Hepatocyte (in vitro differentiated cells): Measurements from ENCODE around the gene ATAD3B. TPM values are rescaled to one million over a fixed set of nuclear protein-coding genes. Genes with fewer than 3 reads are reported as not detected.
A peak's percentile ranks its signal among the peaks of the same experiment; 100 is the strongest.
"Not testable (repeated sequence)": the region's sequence is repeated elsewhere in the genome, so short reads cannot be mapped to it uniquely, and the experiment has no call there.

Experiments used
- DNase-seq: peaks from one replicate; pipeline ENCODE4 v3.0.0-alpha.2; 2016; ENCODE audit warnings: low spot score
- H2AFZ ChIP-seq: fragments of 200-600 bp; sonication (generic); 2 replicates; pipeline ENCODE4 v1.6.0; 2016; ENCODE audit warnings: antibody characterized with exemption, mild to moderate bottlenecking
- H3K27ac ChIP-seq: fragments of 200-600 bp; sonication (generic); 2 replicates; pipeline ENCODE4 v1.5.1; 2016; ENCODE audit warnings: mild to moderate bottlenecking
- H3K27me3 ChIP-seq: fragments of 200-600 bp; sonication (generic); 2 replicates; pipeline ENCODE4 v1.6.1; 2016
- H3K36me3 ChIP-seq: fragments of 200-600 bp; sonication (generic); replicated peaks from 2 replicates; pipeline ENCODE4 v1.5.1; 2016; ENCODE audit warnings: low read depth; ENCODE audit not compliant: insufficient read depth
- H3K4me1 ChIP-seq: fragments of 200-600 bp; sonication (generic); 2 replicates; pipeline ENCODE4 v1.5.1; 2016; ENCODE audit warnings: mild to moderate bottlenecking, moderate library complexity; ENCODE audit not compliant: insufficient read depth
- H3K4me2 ChIP-seq: fragments of 200-600 bp; sonication (generic); 2 replicates; pipeline ENCODE4 v1.6.0; 2016
- H3K4me3 ChIP-seq: fragments of 200-600 bp; sonication (generic); 2 replicates; pipeline ENCODE4 v1.5.1; 2016; ENCODE audit warnings: mild to moderate bottlenecking
- H3K79me2 ChIP-seq: fragments of 200-600 bp; sonication (generic); 2 replicates; pipeline ENCODE4 v1.6.0; 2017; ENCODE audit warnings: mild to moderate bottlenecking
- H3K9me2 ChIP-seq: fragments of 200-600 bp; sonication (generic); replicated peaks from 2 replicates; pipeline ENCODE4 v1.6.0; 2017; ENCODE audit warnings: mild to moderate bottlenecking; ENCODE audit not compliant: insufficient read depth
- H3K9me3 ChIP-seq: fragments of 200-600 bp; sonication (generic); 2 replicates; pipeline ENCODE4 v1.5.1; 2016; ENCODE audit warnings: low read depth, mild to moderate bottlenecking
- H4K20me1 ChIP-seq: fragments of 200-600 bp; sonication (generic); 2 replicates; pipeline ENCODE4 v1.6.0; 2016; ENCODE audit warnings: mild to moderate bottlenecking; ENCODE audit not compliant: insufficient read depth, poor library complexity, severe bottlenecking
- EZH2 ChIP-seq: fragments of 200-600 bp; sonication (generic); IDR thresholded peaks from 2 replicates; pipeline ENCODE4 v1.6.1; 2016; ENCODE audit warnings: antibody characterized with exemption, mild to moderate bottlenecking, borderline replicate concordance
- EZH2phosphoT487 ChIP-seq: fragments of 200-600 bp; sonication (generic); IDR thresholded peaks from one replicate; pipeline ENCODE4 v1.6.1; 2018; ENCODE audit warnings: antibody characterized with exemption, mild to moderate bottlenecking, low read depth, moderate library complexity; ENCODE audit not compliant: unreplicated experiment, severe bottlenecking
- WGBS: methylation state at CpG from one replicate; pipeline ENCODE4 v1.1.6; 2016; ENCODE audit warnings: low lambda C conversion rate; ENCODE audit errors: missing lambda C conversion rate; 5-methylcytosine and 5-hydroxymethylcytosine counted together
- polyA plus RNA-seq: library from polyadenylated mRNA; unstranded; fragments of >200 nt; fragmentation: Nextera tagmentation; extraction: Ambion mirVana; gene quantifications from 2 replicates; pipeline ENCODE4 v1.2.1, GENCODE V29; 2016
- total RNA-seq: library from RNA; depleted of rRNA; stranded (reverse); fragments of >200 nt; gene quantifications from 2 replicates; pipeline ENCODE4 v1.2.3, GENCODE V29; 2014
- TF ChIP-seq, protein P1 (sequence below): fragments of 200-600 bp; sonication (generic); IDR thresholded peaks from 2 replicates; pipeline ENCODE4 v1.5.1; 2016; ENCODE audit warnings: antibody characterized with exemption, mild to moderate bottlenecking; ENCODE audit not compliant: poor library complexity

ATAD3B gene
- total and polyA plus RNA-seq, 2 experiments from 2014 or later, result 13.4 to 33.2 TPM

DNA sequence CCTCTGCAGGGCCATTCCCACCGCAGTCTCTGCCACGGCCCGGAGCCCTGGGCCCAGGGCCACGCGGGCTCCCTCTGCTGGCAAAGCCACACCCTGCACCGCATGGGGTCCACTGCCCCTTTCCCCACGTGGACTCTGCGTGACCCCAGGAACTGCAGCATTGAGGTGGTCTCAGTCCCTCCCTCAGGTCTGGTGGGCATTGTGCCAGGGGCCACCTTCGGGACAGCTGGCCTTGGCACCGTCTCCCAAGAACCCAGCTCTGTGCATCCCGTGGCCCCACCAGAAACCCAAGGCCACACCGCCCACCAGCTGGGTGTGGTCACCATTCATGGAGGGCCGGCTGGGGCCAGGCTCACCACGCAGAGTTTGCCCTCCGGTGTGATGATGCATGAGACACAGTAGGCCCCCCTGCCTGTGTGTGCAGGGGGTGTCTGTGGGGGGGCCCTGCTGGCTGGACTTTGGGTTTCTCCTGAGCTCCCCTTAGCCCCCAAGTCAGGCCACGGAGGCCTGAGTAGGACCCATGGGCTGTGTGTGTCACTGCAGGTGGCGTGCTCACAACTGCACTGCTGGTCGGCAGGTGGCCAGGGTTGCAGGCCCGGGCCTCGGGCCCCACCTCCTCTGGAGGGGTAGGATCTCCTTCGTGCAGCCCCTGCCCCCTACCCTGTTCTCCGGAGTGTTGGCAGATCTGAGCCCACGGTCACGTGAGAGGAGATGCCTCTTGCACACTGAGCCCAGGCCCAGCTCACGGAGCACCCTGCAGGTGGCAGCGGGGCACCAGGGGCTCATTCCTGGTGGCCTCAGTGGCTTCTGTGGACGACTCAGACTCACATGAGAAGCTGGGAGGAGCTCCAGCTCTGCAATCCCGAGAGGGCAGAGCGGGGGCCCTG lies 30.3 kb upstream of the ATAD3B start:
- peaks cover 14% of the 10 kb centered on the region for H3K79me2 ChIP-seq
- H3K27ac ChIP-seq, result no peak overlapping the region
- H3K9me2 ChIP-seq, result no peaks in the 10 kb centered on the region
- H3K4me2 ChIP-seq, result no peak overlapping the region
- H4K20me1 ChIP-seq, result no peaks in the 10 kb centered on the region
- H3K9me3 ChIP-seq, result no peaks in the 10 kb centered on the region
- H3K4me3 ChIP-seq, result no peak overlapping the region
- peaks cover 25% of the 10 kb centered on the region for H3K4me1 ChIP-seq
- H2AFZ ChIP-seq, result no peak overlapping the region
- TF ChIP-seq, protein P1, sequence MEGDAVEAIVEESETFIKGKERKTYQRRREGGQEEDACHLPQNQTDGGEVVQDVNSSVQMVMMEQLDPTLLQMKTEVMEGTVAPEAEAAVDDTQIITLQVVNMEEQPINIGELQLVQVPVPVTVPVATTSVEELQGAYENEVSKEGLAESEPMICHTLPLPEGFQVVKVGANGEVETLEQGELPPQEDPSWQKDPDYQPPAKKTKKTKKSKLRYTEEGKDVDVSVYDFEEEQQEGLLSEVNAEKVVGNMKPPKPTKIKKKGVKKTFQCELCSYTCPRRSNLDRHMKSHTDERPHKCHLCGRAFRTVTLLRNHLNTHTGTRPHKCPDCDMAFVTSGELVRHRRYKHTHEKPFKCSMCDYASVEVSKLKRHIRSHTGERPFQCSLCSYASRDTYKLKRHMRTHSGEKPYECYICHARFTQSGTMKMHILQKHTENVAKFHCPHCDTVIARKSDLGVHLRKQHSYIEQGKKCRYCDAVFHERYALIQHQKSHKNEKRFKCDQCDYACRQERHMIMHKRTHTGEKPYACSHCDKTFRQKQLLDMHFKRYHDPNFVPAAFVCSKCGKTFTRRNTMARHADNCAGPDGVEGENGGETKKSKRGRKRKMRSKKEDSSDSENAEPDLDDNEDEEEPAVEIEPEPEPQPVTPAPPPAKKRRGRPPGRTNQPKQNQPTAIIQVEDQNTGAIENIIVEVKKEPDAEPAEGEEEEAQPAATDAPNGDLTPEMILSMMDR, result peak; percentile 66
- TF ChIP-seq EZH2 (no peak), EZH2phosphoT487 (no peak)
- 68% methylated on average over 26 of the region's 29 CpGs for WGBS
- no peaks in the 10 kb centered on the region for H3K27me3 ChIP-seq
- DNase-seq, result peak; percentile 69
- H3K36me3 ChIP-seq, result no peaks in the 10 kb centered on the region

DNA sequence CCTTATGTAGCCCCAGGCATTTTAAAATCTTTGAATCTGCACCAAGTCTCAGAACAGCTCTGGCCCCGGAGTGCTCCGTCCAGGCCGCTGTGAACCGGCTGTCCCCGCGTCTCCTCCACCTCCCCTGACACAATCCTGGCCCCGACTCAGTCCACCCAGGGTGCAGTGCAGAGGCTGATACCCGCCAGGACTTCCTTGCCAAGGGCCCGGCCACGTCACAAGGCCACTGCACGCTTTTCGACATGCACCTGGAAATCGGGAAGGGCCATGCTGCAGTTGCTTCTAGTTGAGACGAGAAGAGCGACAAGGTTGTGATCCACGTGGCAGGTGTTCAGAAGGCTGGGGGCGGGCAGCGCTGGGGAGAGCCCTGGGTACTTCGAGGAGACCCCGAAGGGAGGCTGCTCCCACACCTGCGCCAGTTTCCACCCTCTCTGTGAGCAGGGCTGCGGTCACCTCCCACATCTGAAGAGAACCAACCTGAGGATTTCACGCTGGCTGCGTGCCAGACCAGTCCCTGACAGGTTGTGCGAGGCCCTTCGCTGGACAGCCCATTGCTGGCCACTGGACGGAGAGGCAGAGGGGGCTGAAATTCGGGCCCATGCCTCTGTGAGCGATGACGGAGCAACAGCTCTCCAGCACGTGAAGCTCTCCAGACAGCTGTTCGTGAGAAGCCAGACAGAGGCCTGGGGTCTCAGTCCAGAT lies 29.3 kb upstream of the ATAD3B start:
- H3K4me2 ChIP-seq, result no peak overlapping the region
- H3K27ac ChIP-seq, result no peak overlapping the region
- TF ChIP-seq EZH2, result no peak
- TF ChIP-seq EZH2phosphoT487, result no peak
- TF ChIP-seq, protein P1, result no peak
- H3K9me3 ChIP-seq, result no peaks in the 10 kb centered on the region
- no peak overlapping the region for H2AFZ ChIP-seq
- DNase-seq, result no peak
- H3K4me3 ChIP-seq, result no peak overlapping the region
- H3K9me2 ChIP-seq, result no peaks in the 10 kb centered on the region
- WGBS, result 96% methylated on average over 32 of the region's 32 CpGs
- H4K20me1 ChIP-seq, result no peaks in the 10 kb centered on the region
- no peaks in the 10 kb centered on the region for H3K27me3 ChIP-seq
- peaks cover 4% of the 10 kb centered on the region for H3K79me2 ChIP-seq
- no peaks in the 10 kb centered on the region for H3K36me3 ChIP-seq
- peaks cover 15% of the 10 kb centered on the region for H3K4me1 ChIP-seq

DNA sequence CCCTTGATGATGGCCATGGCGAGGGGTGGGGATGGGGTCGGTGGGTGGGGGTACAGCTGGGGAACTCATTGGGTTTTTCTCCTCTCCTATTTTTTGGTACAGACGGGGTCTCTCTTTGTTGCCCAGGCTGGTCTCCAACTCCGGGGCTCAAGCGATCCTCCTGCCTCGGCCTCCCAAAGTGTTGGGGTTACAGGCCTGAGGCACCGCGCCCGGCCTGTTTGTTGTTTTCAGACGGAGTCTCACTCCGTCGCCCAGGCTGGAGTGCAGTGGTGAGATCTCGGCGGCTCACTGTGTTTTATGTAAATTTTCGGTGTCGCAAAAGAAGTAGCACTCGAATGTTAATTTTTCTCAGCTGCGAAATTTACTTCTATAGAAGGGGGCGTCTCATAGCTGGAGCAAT lies 24.9 kb upstream of the ATAD3B start:
- H2AFZ ChIP-seq, H3K9me3 ChIP-seq, H3K4me1 ChIP-seq, H3K79me2 ChIP-seq, DNase-seq, H3K9me2 ChIP-seq, H3K4me2 ChIP-seq, H3K27me3 ChIP-seq, H4K20me1 ChIP-seq, H3K4me3 ChIP-seq, H3K36me3 ChIP-seq, H3K27ac ChIP-seq: not testable (repeated sequence)
- WGBS, result 95% methylated on average over 13 of the region's 19 CpGs

DNA sequence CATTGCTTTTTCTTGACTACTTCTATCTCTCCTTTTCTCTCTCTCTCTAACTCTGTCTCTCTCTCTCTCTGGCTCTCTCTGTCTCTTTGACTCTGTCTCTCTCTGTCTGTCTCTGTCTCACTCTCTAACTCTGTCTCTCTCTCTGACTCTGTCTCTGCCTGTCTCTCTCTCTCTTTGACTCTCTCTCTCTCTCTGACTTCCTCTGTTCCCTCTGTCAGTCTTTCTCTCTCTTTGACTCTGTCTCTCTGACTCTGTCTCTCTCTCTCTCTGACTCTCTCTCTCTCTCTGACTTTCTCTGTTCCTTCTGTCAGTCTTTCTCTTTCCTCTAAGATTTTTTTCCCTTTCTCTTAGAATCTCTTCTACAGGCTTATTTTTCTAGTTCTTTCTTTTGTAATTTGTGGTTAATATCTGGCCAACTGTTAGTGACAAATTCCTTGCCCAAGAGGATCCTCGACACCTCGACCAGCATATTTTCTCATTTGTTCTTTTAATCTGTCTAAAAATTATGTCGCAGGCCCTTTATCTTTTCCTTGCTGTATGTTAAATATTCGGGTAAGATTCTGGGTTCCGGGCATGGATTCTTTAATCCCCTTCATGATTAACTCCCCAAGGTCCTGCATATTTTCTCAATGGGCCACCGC lies 22.3 kb upstream of the ATAD3B start, which contains the start of gene ATAD3C:
ATAD3C (plus strand) TSS at position 591 of the 641 bp plus-strand sequence. CDS start 995 bp downstream, outside the sequence.
- no peak within 1 kb of the TSS for H3K4me2 ChIP-seq
- TF ChIP-seq EZH2phosphoT487, result no peak
- TF ChIP-seq, protein P1, result no peak
- TF ChIP-seq EZH2, result no peak
- no peak within 1 kb of the TSS for H3K27ac ChIP-seq
- H3K79me2 ChIP-seq, result no peaks in the 10 kb centered on the region
- H4K20me1 ChIP-seq, result no peaks in the 10 kb centered on the region
- no peaks in the 10 kb centered on the region for H3K4me1 ChIP-seq
- H3K9me3 ChIP-seq, result no peaks in the 10 kb centered on the region
- no peak for DNase-seq
- no peaks in the 10 kb centered on the region for H3K27me3 ChIP-seq
- 92% methylated on average over 6 of the region's 6 CpGs for WGBS
- H2AFZ ChIP-seq, result no peak within 1 kb of the TSS
- H3K4me3 ChIP-seq, result no peak within 1 kb of the TSS
- no peaks in the 10 kb centered on the region for H3K9me2 ChIP-seq
- no peaks in the 10 kb centered on the region for H3K36me3 ChIP-seq

DNA sequence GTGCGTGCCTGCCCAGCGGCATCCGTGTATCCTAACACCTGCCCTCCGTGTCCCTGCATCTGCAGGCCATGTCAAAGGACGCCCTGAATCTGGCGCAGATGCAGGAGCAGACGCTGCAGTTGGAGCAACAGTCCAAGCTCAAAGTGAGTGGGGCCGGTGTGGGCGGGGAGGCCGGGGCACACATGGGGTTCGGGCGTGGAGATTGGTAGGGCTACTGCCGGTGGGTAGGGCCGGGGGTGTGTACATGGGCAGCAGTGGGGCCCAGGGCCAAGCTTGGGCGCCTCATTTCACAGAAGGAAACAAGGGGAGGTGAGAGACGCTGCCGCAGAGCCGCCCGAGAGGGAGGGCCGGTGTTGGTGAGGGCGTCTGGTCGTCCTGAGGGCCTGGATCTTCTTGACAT lies 20.9 kb upstream of the ATAD3B start:
- not testable (repeated sequence) for H3K36me3 ChIP-seq, H3K4me3 ChIP-seq, H3K4me2 ChIP-seq, H4K20me1 ChIP-seq, H3K4me1 ChIP-seq, H2AFZ ChIP-seq, H3K9me2 ChIP-seq, DNase-seq, H3K79me2 ChIP-seq, H3K9me3 ChIP-seq, H3K27me3 ChIP-seq, H3K27ac ChIP-seq
- 85% methylated on average over 15 of the region's 22 CpGs for WGBS
